Daoy (cell line): ENCODE data around the gene PIM2. TPM values are rescaled to one million over a fixed set of nuclear protein-coding genes. Genes with fewer than 3 reads are reported as not detected.
"Not testable (repeated sequence)": the region's sequence is repeated elsewhere in the genome, so short reads cannot be mapped to it uniquely, and the experiment has no call there.

Experiments
- DNase-seq: peaks from one replicate; pipeline ENCODE4 v3.0.0-alpha.2; 2015; ENCODE audit warnings: low read depth
- total RNA-seq: library from RNA; depleted of rRNA; stranded (reverse); fragments of >200 nt; shearing (Covaris generic); gene quantifications from 2 replicates; pipeline ENCODE4 v1.2.3, GENCODE V29; 2014

PIM2 gene
- total RNA-seq, 1 experiment from 2014 or later = 6.6 TPM

DNA sequence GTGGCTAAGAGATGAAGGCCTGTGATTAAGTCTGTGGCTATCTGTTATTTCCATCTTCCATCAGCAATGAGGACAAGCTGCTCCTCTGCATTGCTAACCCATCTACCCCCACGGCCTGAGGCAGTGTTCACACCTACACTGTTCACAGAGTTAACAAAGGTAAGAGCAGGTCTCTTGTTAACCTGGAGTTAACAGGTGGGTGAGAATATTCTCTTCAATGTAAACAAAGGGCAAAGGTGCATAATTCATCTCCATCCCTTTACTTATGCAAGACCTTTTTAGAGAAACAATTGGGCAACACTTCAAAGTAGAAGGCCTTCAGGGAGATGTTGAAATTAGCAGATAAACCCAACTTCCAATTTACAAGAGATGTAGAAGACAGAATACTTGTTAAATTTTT, 10.2 kb downstream of the PIM2 start:
- DNase-seq = no peak

DNA sequence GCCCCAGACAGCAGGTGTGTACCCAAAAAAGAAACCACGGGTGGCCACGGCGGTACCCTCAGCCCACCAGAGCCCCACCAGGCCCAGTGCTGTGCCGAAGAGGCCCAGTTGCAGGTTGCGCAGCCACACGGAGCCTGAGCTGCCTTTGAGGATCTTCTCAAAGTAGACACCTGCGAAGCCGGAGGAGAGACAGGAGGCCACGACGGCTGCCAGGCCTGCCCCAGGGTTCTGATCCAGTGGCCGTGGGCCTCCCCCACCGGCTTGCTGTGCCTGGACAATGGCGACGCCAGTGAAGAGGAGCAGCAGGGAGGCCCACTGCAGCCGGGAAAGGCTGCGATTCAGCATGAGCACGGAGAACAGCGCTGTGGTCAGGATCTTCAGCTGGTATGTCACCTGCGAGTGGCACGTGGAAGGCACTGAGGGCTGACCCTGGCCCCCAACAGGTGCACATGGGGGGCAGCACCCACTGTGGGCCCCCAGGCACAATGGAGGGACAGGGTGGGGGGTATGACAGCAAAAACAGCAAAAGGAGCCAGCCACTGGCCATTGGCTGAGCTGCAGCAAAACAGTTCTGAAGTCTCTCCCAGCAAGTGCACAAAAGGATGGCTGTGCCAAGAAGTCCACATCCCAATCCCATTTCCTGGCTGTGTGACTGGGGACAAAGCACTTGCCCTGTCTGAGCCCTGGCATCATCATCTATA, 13.6 kb downstream of the PIM2 start:
- no peak for DNase-seq

DNA sequence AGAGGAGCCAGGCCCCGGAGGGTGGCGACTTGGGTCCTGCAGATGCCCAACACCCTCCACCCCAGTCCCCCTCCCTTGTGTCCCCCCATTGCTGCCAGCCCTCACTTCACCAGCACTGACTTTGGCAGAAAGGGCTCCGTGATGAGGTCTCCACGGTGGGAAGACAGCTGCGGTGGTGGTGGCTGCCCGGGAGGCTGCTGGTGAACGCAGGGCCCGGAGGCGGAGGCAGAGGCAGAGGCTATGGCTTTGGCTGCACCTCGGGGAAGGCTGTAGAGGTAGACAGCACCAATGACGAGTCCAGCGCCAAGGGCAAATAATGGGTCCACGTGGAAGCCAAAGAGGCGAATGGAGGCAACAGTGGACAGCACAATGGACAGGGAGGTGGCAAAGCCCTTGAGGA, 14.2 kb downstream of the PIM2 start:
- DNase-seq = no peak

DNA sequence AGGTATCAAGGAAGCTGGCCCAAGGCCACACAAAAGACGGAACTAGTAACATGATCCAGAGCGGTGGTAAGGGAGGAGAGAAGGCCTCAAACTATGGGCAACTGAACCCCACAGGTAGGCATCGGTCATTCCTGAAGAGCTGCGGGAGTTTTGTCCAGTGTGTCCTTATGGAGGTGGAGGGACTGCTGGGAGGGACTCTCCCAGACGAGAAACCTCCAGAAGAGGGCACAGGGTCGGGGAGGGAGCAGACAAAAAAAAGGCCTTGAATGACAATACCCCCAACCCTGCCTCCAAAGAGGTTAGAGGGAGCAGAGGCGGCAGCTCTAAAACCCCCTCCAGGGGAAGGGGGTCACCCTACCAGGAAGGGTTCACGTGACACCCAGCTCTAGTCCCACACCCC, 14.6 kb downstream of the PIM2 start:
- no peak for DNase-seq

DNA sequence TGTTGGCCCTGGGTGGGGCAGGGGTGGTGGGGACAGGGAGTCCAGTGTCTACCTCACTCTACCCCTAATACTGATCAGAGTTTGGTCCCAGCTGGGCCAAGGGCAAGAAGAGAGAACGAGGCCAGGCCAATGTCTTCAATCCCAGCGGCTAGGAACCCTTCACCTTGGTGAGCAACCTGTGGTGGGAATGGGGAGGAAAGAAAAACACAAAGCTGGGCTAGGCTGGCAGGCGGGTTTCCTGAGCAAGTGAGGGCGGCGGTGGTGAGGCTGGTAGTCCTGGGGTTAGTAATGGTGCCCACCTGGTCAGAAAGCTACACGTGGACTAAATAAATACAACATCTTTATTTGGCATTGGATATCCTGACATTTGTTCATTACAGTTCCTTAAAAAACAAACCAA, 15.5 kb downstream of the PIM2 start:
- no peak for DNase-seq

DNA sequence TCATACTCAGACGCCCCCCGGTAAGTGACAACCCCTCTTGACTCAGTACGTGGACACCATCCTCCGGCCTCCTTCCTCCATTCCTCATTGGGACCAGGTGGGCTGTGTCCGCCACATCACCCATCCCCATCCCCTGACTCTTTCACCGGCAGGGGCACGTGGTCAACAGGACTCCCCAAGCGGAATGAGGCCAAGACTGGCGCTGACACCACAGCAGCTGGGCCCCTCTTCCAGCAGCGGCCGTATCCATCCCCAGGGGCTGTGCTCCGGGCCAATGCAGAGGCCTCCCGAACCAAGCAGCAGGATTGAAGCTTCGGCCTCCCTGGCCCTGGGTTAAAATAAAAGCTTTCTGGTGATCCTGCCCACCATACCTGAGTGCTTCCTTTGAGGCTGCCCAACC, 16.0 kb downstream of the PIM2 start:
- DNase-seq = no peak

DNA sequence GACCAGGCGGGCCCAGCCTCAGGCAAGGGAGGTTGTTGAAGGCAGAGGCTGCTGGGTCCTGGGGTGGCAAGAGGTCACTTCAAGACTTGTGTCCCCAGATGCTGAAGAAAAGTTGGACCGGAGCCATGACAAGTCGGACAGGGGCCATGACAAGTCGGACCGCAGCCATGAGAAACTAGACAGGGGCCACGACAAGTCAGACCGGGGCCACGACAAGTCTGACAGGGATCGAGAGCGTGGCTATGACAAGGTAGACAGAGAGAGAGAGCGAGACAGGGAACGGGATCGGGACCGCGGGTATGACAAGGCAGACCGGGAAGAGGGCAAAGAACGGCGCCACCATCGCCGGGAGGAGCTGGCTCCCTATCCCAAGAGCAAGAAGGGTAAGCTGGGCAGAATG, 16.7 kb downstream of the PIM2 start:
- no peak for DNase-seq

DNA sequence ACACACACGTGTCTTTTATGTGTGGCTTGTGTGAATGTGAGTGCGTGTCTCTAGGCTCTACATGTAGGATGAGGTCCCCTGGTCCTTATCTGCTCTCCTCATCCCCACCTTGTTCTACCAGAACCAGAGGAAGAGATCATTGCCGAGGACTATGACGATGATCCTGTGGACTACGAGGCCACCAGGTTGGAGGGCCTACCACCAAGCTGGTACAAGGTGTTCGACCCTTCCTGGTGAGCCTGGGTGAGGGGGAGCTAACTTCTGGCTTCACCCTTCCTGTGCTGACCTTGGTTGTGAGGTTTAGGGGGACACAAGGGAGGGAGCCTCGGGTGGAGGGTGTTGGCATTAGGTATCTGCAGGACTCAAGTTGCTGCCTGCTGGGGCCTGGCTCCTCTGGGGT, 17.8 kb downstream of the PIM2 start:
- DNase-seq = no peak

DNA sequence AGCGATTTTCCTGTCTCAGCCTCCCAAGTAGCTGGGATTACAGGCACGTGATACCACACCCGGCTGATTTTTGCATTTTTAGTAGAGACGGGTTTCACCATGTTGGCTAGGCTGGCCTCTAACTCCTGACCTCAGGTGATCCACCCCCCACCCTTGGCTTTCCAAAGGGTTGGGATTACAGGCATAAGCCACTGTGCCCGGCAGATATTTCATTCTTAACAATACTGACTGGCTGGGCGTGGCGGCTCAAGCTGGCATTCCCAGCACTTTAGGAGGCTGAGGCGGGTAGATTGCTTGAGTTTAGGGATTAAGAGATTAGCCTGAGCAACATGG, 19.8 kb downstream of the PIM2 start:
- no peak for DNase-seq

DNA sequence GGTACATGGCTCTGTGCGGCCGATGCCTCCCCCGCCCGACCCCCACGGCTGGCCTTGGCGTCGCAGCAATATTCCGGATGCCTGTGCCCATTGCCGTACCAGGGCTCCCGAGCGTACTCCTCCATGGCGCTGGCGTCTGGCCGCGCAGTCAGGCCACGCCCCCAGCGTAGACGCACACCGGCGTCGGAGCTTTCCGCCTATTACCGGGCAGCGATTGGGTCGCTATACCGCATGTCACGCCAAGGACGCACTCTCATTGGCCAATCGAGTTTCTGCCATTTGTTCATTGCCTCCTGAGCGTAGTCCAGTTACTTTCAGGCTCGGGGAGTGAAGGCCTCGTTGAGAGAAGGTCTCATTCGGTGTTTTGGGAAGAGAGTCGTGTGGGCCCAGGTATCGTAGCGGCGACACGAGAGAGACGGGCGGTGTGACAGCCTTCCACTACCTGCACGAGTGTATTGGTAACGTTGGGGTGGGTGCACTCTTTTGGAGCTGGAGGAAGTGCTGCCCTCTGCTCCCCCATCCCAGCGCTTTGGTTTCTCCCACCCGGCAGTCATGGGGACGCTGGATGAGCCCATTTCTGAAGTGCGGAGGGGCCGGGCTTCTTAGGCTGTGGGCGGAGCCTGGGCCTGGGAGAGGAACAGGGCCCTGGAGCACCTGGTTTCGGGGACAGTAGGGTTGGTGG, 21.1 kb downstream of the PIM2 start, which contains the start of the genes PQBP1 and TIMM17B:
TSS of gene PQBP1 (plus strand) at position 306 of the 682 bp plus-strand sequence. CDS start 580 bp downstream, outside the sequence.
TSS of gene TIMM17B (minus strand) at position 144 of the 682 bp plus-strand sequence. CDS start at position 125, 19 bp downstream.
- peak; percentile 95 for DNase-seq

DNA sequence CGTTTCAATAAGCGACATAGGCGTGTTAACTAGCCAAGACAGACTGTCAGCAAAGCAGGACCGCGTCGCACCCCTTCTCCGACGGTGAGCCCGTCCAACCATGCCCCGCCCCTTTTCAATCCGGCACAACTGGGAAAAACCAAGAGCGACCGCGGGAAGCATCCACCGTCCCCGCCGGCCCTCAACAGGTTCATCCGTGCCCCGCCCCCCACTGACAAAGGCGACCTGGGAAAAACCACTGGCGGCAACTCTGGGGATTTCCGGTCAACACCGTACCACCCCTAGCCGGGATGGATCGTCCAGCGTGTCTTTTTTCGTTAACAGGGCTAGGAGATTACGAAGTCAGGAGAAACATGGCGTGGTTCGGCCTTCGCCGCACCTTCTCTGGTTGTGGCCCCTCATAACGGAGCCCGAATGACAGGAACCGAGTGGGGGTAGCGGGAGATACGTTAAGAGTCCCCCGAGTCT, 21.6 kb downstream of the PIM2 start:
- peak; percentile 76 for DNase-seq

DNA sequence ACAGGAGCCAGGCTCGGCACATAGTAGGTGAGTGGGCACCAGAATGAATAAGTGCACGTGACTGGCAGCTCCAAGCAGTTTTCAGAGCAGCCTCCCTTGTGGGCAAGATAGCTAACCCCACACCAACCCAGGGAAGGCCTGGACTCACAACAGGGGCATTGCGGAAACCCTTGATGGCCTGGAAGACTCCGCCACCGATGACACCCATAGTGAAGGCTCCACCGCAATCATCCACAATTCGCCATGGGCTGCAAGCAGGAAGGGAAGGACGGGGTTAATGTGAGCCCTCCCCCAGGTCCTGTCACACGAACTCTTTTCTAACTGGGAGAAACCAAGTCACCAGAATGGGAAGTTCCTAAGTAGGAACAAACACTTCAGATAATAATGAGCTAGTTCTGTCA, 22.2 kb downstream of the PIM2 start:
- no peak for DNase-seq

DNA sequence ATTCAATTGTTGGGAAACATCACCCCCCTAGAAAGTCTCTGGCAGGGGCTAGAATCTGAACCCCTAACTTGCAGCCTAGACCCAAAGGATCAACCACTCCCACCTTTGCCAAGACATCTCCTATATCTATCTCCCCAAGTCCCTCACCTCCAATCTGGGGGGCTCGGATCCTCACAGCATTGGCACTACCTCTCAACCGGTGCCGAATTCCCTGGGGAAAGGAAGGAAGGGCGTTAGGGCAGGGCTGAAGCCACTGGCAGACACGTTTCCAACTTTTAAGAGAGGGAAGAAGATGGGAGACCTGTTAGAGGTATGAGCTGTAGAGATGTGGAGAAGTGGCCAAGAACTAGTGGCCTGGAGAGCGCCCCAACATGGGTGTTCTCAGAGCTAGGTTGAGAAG, 23.9 kb downstream of the PIM2 start:
- no peak for DNase-seq

DNA sequence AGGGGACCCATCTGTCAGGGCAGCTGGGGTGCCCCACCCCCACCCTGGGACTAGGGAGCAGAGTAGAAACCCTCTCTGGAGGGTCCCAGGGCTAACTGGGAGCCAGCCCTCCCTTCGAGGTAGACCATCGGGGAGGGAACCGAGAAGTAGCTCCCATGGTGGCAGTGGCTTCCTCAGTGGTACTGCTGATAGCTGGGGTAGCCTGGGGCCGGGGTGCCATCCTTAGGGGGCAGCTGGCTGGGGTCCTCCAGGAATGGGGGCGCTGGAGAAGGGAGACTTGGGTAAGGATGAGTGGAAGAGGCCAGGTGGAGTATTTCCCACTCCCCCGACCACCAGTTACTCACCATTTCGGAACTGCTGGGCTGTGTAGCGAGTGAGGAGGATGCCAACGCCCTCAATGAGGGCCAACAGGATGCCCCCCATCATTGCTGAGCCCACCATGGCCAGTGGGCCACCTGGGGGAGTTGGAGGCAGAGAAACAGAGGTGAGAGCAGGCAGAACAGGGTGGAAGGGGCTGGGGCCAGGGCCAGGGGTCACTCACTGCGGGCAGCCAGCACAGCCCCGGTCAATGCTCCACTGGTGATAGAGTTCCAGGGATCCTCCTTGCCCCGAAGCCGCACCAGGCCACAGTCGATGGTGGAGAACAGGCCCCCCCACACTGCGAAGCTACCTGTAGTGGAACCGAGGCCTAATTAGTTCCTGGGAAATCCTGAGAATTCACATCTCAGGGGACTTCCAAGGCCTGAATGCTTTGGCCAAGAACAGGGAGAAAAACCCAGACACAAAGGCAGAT, 25.1 kb downstream of the PIM2 start:
- no peak for DNase-seq

DNA sequence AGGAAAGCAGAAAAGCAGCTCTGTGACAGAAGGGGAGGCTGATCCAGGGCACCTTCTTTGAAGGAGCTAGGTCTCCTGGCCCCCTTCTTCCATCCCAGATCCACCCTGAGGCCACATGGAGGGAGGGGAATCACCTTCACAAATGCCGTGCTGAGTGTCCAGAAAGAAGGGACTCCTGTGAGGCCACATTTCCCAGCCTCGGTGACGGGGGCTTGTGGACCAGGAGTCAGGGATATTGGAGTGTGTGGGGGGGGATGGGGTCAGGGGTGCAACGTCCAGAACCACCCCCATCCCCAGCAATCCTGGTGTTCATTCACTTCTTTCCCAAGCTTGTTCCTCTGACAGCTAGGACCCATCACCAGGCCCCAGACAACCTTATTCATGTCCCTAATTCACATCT, 25.9 kb downstream of the PIM2 start:
- no peak for DNase-seq

DNA sequence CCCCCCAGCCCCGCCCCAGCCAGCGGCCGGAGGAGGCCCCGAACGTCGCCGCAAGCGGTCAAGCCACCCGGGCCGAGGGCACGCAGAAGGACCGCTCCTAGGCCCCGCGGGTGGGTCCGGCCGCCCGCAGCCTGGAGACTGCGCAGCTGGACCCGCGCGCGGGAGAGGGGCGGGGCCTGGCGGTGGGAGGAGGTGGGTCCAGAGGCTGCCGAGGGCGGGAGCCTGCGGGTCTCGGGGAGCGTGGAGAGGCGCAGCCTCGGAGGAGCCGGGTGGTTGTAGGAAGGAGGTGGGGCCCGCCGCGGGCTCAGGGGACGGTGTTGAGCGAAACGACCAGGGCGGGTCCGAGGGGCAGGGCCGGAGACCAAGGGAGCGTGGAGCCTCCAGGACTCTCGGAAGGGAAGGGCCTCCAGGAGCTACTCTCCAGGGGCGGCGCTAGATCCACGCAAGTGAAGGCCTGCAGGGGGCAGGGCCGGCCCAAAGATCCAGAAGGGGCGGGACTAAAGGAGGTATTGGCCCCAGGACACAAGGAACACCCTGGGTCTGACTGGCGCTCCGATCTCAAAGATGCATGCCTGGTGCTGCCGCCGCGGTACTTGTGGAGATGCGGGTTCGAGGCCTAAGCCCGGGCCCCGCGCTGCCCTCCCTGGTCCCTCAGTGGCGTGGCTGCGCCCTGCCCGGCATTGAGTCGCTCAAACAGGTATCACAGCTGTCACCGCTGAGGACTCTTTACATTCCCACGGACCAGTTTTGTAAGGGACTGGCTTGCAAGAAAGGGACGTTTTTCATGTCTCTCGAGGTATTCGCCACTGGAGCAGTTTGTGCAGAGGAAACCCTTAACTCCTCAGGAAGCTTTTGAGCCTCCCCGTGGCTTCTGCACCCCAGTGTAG, 27.2 kb downstream of the PIM2 start:
- DNase-seq = peak; percentile 86

DNA sequence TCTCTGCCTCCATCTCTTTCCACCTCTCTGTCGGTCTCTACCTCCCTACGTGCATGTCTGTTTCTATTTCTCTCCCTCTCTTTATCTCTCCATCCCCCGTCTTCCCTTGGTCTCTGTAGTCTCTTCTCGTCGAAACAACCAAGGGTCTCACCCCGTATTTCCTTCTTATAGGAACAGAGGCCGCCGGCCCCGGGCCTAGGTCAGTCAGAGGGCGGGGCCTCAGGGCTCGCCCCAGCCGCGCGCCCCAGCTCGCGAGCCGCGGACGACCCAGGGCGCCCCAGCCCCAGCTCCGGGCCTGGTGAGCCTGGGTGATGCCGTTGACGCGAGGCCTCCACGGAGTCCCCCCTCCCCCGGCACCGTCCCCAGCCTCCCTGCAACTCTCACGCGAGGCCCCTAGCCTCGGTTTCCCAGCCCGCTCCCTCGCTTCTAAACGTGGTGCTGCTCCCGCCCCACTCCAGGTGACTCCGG, 27.9 kb downstream of the PIM2 start:
- no peak for DNase-seq

DNA sequence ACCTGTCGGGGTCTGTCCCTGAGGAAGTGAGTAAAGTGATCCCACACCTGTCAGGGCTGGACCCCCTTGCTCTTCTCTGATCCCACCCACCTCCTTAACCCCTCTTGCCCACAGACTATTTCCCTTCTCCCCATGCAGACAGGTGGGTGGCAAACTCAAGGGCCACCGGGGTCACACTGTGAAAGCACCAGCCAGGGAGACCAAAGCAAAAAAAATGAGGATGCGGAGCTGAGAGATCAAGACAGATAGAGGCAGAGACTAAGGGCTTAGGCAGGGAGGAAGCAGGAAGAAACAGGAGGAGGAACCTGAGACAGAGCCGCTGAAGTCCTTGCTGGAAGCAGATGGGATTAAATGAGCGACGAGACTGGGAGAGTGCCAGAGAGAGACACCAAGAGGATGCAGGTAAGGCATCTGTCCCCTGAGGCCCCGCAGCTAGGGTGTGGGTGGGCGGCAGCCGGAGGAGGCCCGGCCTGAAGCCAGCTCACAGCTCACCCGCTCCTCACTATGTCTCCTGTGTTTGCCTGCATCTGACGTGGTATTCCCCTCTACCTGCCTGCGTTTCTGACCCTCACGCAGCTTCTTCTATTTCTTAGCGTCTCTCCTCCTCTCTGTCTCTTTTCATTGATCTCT, 28.4 kb downstream of the PIM2 start:
- no peak for DNase-seq

DNA sequence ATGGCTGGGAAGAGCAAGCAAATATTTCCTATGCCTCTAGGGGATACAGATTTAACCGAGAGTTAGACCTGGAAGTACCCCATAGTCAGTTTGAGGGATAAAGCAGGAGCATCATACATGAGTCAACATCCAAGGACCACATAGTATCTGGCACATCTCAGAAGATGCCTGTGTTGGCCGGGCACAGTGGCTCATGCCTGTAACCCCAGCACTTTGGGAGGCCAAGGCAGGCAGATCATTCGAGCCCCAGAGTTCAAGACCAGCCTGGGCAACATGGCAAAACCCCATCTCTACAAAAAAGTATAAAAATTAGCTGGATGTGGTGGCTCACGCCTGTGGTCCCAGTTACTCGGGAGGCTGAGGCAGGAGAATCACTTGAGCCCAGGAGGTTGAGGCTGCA, 32.2 kb downstream of the PIM2 start:
- DNase-seq = not testable (repeated sequence)

DNA sequence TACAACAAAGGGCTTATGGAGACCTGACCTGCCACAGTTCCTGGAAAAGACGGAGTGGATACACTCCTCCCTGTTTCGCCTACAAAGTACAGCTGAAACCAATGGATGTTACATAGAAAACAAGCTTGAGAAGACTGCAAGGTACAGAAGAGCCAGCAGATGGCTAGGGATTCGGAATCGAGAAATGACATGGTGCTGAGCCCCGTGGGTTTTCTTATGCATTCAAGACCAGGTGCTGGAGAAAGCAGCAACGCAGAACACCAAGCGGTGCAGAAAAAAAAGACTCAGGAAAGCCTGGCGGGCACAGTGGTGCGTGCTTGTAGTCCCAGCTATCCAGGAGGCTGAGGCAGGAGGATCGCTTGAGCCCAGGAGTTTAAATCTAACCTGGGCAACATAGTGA, 35.1 kb downstream of the PIM2 start:
- no peak for DNase-seq

DNA sequence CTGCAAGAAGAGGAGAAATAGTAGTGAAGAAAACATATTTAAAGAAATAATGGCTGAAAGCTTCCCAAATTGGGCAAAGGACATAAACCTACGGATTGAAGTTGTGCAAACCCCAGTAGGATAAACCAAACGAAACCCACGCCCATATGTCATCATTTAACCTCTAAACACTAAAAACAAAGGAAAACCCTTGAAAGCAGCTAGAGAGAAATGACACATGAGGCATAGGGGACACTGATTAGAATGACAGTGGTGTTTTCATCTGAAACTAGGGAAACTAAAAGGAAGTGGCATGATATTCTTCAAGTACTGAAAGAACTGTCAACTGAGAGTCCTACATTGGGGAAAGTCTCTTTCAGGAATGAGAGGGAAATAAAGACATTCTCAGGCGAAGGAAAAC, 41.9 kb downstream of the PIM2 start:
- DNase-seq = not testable (repeated sequence)
